GM20000 (cell line): ENCODE results near the gene MTA3.
"Not testable (repeated sequence)": the region's sequence is repeated elsewhere in the genome, so short reads cannot be mapped to it uniquely, and the experiment has no call there.

Source experiments
- DNase-seq: peaks from one replicate; pipeline ENCODE4 v3.0.0; 2012; ENCODE audit warnings: low spot score
- CTCF ChIP-seq: IDR thresholded peaks from 2 replicates; pipeline ENCODE4 v1.5.1; 2012; ENCODE audit warnings: mild to moderate bottlenecking, control low read depth; ENCODE audit errors: extremely low read depth, missing control alignments

The MTA3 gene

GRCh38 chr2:42723465-42723864 lies 155.0 kb downstream of the MTA3 start:
- no peak for TF ChIP-seq CTCF
- no peak for DNase-seq

- no peak for DNase-seq
- TF ChIP-seq CTCF = no peak
Observed at GRCh38 chr2:42724886-42725285, 156.5 kb downstream of the MTA3 start.

GRCh38 chr2:42725657-42726056 lies 157.2 kb downstream of the MTA3 start:
- no peak for DNase-seq
- TF ChIP-seq CTCF = no peak

GRCh38 chr2:42726680-42727079 lies 158.2 kb downstream of the MTA3 start:
- no peak for DNase-seq
- TF ChIP-seq CTCF = no peak

GRCh38 chr2:42731316-42731715 lies 162.9 kb downstream of the MTA3 start:
- DNase-seq = not testable (repeated sequence)

- no peak for TF ChIP-seq CTCF
- DNase-seq = no peak
Observed at GRCh38 chr2:42733852-42734251, 165.4 kb downstream of the MTA3 start.

- no peak for TF ChIP-seq CTCF
- no peak for DNase-seq
Observed at GRCh38 chr2:42736598-42737322, 168.3 kb downstream of the MTA3 start.

GRCh38 chr2:42741140-42741539 lies 172.7 kb downstream of the MTA3 start:
- DNase-seq = no peak
- TF ChIP-seq CTCF = no peak
